ENCODE data around the gene PPP2R1A. TPM values are rescaled to one million over a fixed set of nuclear protein-coding genes. Genes with fewer than 3 reads are reported as not detected.

PPP2R1A gene
- total RNA-seq, 1 donor from 2014 or later: 160 TPM

GRCh38 chr19:52217576-52217975 is 27.7 kb downstream of the PPP2R1A start:
- H3K27ac ChIP-seq: no peak overlapping the region
- no peak overlapping the region for H3K4me3 ChIP-seq
- intact Hi-C loops (cut with DNase I): no loop called here
- no peaks in the 10 kb centered on the region for H3K4me1 ChIP-seq
- DNase-seq: no peak
- TF ChIP-seq CTCF (IDR thresholded peaks at IDR 0.05): no peak
- H3K27me3 ChIP-seq: no peaks in the 10 kb centered on the region
- peaks cover 100% of the 10 kb centered on the region for H3K36me3 ChIP-seq
- no peak for ATAC-seq
- no peaks in the 10 kb centered on the region for H3K9me3 ChIP-seq

DNA sequence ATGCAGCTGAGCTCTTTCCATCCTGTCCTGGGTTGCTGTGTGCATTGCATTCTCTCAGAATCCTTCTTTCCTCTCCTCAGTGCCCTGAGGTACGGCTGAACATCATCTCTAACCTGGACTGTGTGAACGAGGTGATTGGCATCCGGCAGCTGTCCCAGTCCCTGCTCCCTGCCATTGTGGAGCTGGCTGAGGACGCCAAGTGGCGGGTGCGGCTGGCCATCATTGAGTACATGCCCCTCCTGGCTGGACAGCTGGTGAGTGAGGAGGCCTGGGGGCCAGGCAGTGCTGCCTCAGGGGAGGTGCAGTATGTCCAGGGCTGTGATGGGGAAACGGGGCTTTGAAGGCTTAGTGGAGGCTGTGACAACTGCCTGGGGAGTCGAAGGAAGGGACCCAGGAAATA is 29.8 kb downstream of the PPP2R1A start:
- DNase-seq: no peak
- peaks cover 100% of the 10 kb centered on the region for H3K36me3 ChIP-seq

DNA sequence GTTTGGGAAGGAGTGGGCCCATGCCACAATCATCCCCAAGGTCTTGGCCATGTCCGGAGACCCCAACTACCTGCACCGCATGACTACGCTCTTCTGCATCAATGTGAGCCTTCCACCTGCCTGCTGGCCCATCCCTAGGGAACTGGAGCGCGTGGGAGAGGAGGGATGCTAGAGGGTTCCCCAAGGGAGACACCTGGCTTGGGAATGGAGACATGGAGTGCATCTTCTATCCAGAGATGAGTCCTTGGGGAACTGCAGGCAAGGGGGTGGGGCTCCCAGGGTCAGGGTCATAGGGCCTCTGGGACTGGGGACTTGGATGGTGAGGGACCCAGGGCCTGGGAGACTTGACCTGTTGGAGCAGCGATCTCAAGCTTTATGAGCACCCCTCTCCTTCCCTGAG is 31.2 kb downstream of the PPP2R1A start:
- Histone ChIP-seq H3K4me1 (no peaks in the 10 kb centered on the region), H3K36me3 (peaks cover 100% of the 10 kb centered on the region), H3K4me3 (no peak overlapping the region), H3K27me3 (no peaks in the 10 kb centered on the region), H3K27ac (no peak overlapping the region), H3K9me3 (no peaks in the 10 kb centered on the region)
- intact Hi-C loops (cut with DNase I): no loop called here
- no peak for DNase-seq
- no peak for TF ChIP-seq CTCF (IDR thresholded peaks at IDR 0.05)
- ATAC-seq: no peak

More for the DNA sequence above, 29.8 kb downstream of the PPP2R1A start:
- Histone ChIP-seq H3K27ac (no peak overlapping the region), H3K4me1 (no peaks in the 10 kb centered on the region), H3K27me3 (no peaks in the 10 kb centered on the region), H3K4me3 (no peak overlapping the region), H3K9me3 (no peaks in the 10 kb centered on the region)
- intact Hi-C loops (cut with DNase I): no loop called here
- ATAC-seq: no peak
- no peak for TF ChIP-seq CTCF (IDR thresholded peaks at IDR 0.05)

DNA sequence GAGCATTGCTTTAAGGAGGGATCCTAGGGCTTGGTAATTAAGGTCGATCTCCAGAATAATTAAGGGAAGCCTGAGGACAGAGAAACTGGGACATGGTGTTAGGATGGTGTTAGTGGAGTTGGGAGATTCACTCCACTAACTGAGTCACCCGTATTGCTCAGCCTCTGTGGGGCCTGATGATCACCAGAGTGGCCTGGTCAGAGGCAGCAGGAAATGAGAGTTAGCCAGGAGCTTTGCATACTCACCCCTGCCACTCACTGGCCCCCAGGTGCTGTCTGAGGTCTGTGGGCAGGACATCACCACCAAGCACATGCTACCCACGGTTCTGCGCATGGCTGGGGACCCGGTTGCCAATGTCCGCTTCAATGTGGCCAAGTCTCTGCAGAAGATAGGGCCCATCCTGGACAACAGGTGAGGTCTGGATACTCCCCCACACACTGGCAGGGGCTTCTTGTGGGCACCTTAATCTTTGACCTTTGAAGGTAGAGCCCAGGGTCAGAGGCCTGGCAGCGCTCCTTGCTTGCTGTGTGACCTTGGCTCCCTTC is 32.1 kb downstream of the PPP2R1A start:
- no peak for ATAC-seq
- Histone ChIP-seq H3K4me1 (no peaks in the 10 kb centered on the region), H3K36me3 (peaks cover 100% of the 10 kb centered on the region), H3K27me3 (no peaks in the 10 kb centered on the region), H3K4me3 (no peak overlapping the region), H3K9me3 (no peaks in the 10 kb centered on the region), H3K27ac (no peak overlapping the region)
- no peak for TF ChIP-seq CTCF (IDR thresholded peaks at IDR 0.05)
- DNase-seq: no peak
- intact Hi-C loops (cut with DNase I): no loop called here

DNA sequence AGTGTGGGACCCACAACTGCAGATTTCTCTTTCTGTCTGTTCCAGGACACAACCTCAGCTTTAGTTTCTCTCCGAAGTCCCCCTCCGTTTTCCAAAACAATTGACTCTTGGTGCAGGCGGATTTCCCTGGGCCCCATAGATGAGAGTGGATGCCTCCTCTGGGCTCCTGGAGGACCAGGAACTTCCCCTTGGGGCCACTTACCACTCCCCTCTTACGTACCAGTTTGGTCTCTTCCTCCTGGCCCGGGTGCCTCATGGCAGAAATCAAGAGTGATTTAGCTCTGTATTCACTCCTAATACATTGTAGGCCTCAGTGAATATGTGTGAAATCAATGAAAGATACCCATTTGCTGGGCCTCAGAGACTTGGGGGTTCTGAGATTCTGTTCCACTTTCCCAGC is 34.4 kb downstream of the PPP2R1A start:
- Histone ChIP-seq H3K9me3 (no peaks in the 10 kb centered on the region), H3K36me3 (peaks cover 98% of the 10 kb centered on the region), H3K4me3 (no peak overlapping the region), H3K27ac (no peak overlapping the region), H3K4me1 (no peaks in the 10 kb centered on the region), H3K27me3 (no peaks in the 10 kb centered on the region)
- ATAC-seq (no peak), DNase-seq (no peak)
- intact Hi-C loops (cut with DNase I): no loop called here
- no peak for TF ChIP-seq CTCF (IDR thresholded peaks at IDR 0.05)

GRCh38 chr19:52226652-52227051 is 36.8 kb downstream of the PPP2R1A start:
- DNase-seq: no peak
- no peaks in the 10 kb centered on the region for H3K9me3 ChIP-seq
- H3K36me3 ChIP-seq: peaks cover 74% of the 10 kb centered on the region
- H3K27ac ChIP-seq: no peak overlapping the region
- no peak for TF ChIP-seq CTCF (IDR thresholded peaks at IDR 0.05)
- ATAC-seq: no peak
- no peak overlapping the region for H3K4me3 ChIP-seq
- H3K27me3 ChIP-seq: no peaks in the 10 kb centered on the region
- no peaks in the 10 kb centered on the region for H3K4me1 ChIP-seq
- intact Hi-C loops (cut with DNase I): no loop called here

All from upper lobe of right lung (tissue), 1 donor.